GM19452 (cell line): ENCODE results near the gene MRRF.

Experiments
- ATAC-seq: cut with Tn5 transposase; IDR thresholded peaks from one replicate; pipeline ENCODE4 v1.9.1; 2021; ENCODE audit not compliant: unreplicated experiment

Gene MRRF

DNA sequence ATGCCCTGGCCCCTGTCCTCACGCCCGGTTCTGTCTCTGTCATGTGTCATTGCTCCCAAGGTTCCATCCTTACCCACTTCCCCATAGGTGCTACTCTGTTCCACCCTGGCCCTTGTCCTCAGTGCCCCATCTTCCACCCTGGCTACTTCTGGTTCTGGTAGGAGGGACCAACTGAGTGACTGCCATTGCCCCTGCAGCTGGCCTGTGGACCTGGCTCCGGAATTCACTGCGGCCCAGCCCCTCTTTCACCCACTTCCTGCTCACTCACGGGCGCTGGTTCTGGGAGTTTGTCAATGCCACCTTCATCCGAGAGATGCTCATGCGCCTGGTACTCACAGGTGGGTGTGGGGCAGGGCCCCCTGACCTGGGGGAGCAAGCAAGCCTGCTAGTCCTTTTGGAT lies 113.6 kb downstream of the MRRF start:
- ATAC-seq: no peak

DNA sequence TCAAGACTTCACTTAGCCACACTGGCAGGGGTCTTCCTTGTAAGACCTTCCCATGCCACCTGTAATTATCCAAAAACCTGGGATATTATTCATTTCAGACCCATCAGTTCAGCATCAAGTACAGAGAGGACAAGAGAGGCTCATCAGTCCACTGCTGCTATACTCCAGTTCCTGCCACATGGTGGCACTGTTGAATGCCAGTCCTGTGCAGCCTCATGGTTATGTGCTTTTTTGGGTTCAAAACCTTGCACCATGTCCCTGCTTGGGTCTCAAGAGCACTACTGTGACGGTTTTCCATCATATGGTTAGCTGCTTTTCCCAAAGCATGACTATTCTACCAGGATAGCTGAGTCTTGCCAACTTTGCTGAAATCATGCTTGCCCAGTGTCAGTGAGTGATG lies 114.7 kb downstream of the MRRF start:
- ATAC-seq: no peak

DNA sequence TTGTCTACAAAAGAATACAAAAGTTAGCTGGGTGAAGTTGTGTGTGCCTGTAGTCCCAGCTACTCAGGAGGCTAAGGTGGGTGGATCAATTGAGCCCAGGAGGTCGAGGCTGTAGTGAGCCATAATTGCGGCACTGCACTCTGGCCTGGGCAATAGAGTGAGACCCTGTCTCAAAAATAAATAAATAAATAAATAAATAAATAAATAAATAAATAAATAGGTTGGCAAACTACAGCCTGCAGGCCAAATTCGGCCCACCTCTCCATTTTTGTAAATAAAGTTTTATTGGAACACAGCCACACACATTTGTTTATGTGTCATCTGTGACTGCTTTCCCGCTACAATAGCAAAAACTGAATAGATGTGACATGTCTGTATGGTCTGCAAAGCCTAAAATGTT lies 115.6 kb downstream of the MRRF start:
- no peak for ATAC-seq
